Stimulated activated CD8-positive, alpha-beta memory T cell treated with anti-CD3 and anti-CD28 coated beads, Interleukin-15, amount 100 ng/mL, for 48 hours (primary cell): ENCODE results near the gene PXDN.
"Not testable (repeated sequence)": the region's sequence is repeated elsewhere in the genome, so short reads cannot be mapped to it uniquely, and the experiment has no call there.

Experiments used
- DNase-seq, 2 donors: peaks; one replicate each; pipeline ENCODE4 v3.0.0-alpha.2; 2020; ENCODE audit warnings: low read depth in 2 of 2

Gene PXDN

GRCh38 chr2:1685078-1685956, 59.0 kb downstream of the PXDN start:
- DNase-seq, result no peak

GRCh38 chr2:1683297-1683696, 61.0 kb downstream of the PXDN start:
- no peak for DNase-seq

- DNase-seq, result no peak
Measured at GRCh38 chr2:1682181-1682440, 62.2 kb downstream of the PXDN start.

- DNase-seq, result no peak
Measured at GRCh38 chr2:1681323-1682180, 62.8 kb downstream of the PXDN start.

GRCh38 chr2:1681017-1681318, 63.3 kb downstream of the PXDN start:
- no peak for DNase-seq

- no peak for DNase-seq
Measured at GRCh38 chr2:1680222-1681016, 63.9 kb downstream of the PXDN start.

GRCh38 chr2:1679488-1680039, 64.8 kb downstream of the PXDN start:
- not testable (repeated sequence) for DNase-seq

- DNase-seq, result not testable (repeated sequence)
Measured at GRCh38 chr2:1679065-1679464, 65.2 kb downstream of the PXDN start.

GRCh38 chr2:1678609-1679008, 65.7 kb downstream of the PXDN start:
- no peak for DNase-seq

- DNase-seq, result no peak
Measured at GRCh38 chr2:1677821-1678165, 66.5 kb downstream of the PXDN start.

- DNase-seq, result no peak
Measured at GRCh38 chr2:1676913-1677820, 67.1 kb downstream of the PXDN start.

GRCh38 chr2:1676091-1676912, 68.0 kb downstream of the PXDN start:
- DNase-seq, result no peak

- no peak for DNase-seq
Measured at GRCh38 chr2:1675633-1676032, 68.7 kb downstream of the PXDN start.

- DNase-seq, result no peak
Measured at GRCh38 chr2:1674766-1675397, 69.4 kb downstream of the PXDN start.

- no peak for DNase-seq
Measured at GRCh38 chr2:1674276-1674675, 70.0 kb downstream of the PXDN start.

GRCh38 chr2:1673160-1673944, 71.0 kb downstream of the PXDN start:
- DNase-seq, result no peak

GRCh38 chr2:1672738-1673137, 71.6 kb downstream of the PXDN start:
- no peak for DNase-seq

- DNase-seq, result no peak
Measured at GRCh38 chr2:1671916-1672315, 72.4 kb downstream of the PXDN start.

GRCh38 chr2:1670636-1671035, 73.7 kb downstream of the PXDN start:
- DNase-seq, result no peak
